Measurements from ENCODE around the gene EDN3.

EDN3 gene

GRCh38 chr20:59363101-59363500 lies 62.7 kb downstream of the EDN3 start:
- no peak for DNase-seq (ENCODE audit: low read depth in 3 of 3)

DNA sequence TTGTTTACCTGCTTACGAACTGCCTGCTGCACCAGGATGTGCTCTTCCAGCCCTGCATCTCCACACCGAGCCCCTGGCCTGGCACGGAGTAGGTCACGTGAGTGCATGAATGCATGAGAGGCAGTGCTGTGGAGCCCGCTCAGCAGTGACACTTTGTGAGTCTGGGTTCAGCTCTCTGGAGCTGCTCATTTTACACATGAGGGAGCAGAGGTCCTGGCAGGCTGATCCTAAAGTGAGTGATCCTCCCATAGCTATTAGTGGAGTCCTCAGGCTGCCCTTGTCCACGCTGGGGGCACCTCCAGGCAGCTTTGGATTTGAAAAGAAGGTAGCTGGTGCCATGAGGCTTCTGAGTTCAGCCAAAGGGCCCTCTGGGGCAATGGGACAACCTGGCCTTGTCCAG lies 64.2 kb downstream of the EDN3 start:
- no peak for DNase-seq (ENCODE audit: low read depth in 3 of 3)

- DNase-seq (ENCODE audit: low read depth in 3 of 3) = no peak
Observed at GRCh38 chr20:59365611-59366285, 65.3 kb downstream of the EDN3 start.

- DNase-seq (ENCODE audit: low read depth in 3 of 3) = no peak
Observed at GRCh38 chr20:59371431-59371830, 71.0 kb downstream of the EDN3 start.

GRCh38 chr20:59374261-59374660 lies 73.8 kb downstream of the EDN3 start:
- no peak for DNase-seq (ENCODE audit: low read depth in 3 of 3)

- DNase-seq (ENCODE audit: low read depth in 3 of 3) = no peak
Observed at GRCh38 chr20:59375541-59375940, 75.1 kb downstream of the EDN3 start.

Measured in stimulated activated CD4-positive, alpha-beta T cell treated with anti-CD3 and anti-CD28 coated beads, TNF-alpha, amount 100 ng/mL, for 48 hours (primary cell).